Nephron progenitor cell (in vitro differentiated cells): ENCODE results near the gene DHX57.
A peak's percentile ranks its signal among the peaks of the same experiment; 100 is the strongest.

Source experiments
- DNase-seq: peaks from one replicate; pipeline ENCODE4 v3.0.0; 2021
- H3K27ac Mint-ChIP-seq: 2 replicates; pipeline ENCODE4 v1.8.0; 2021; ENCODE audit warnings: mild to moderate bottlenecking, moderate library complexity, mixed read lengths
- H3K27me3 Mint-ChIP-seq: 2 replicates; pipeline ENCODE4 v1.8.0; 2021; ENCODE audit warnings: mild to moderate bottlenecking, low read depth, mixed read lengths; ENCODE audit not compliant: poor library complexity
- H3K36me3 Mint-ChIP-seq: 2 replicates; pipeline ENCODE4 v1.8.0; 2021; ENCODE audit warnings: low read depth, mixed read lengths
- H3K4me1 Mint-ChIP-seq: 2 replicates; pipeline ENCODE4 v1.8.0; 2021; ENCODE audit warnings: mixed read lengths
- H3K4me3 Mint-ChIP-seq: 2 replicates; pipeline ENCODE4 v1.8.0; 2021; ENCODE audit warnings: mild to moderate bottlenecking, moderate library complexity, mixed read lengths
- H3K9me3 Mint-ChIP-seq: 2 replicates; pipeline ENCODE4 v1.8.0; 2021; ENCODE audit warnings: mild to moderate bottlenecking, moderate library complexity, mixed read lengths
- CTCF ChIP-seq: fragments of 200-600 bp; sonication (generic); IDR thresholded peaks from 2 replicates; pipeline ENCODE4 v1.5.0; 2021; ENCODE audit warnings: antibody characterized with exemption

Gene DHX57

GRCh38 chr2:38778687-38779082 is 97.0 kb downstream of the DHX57 start:
- DNase-seq = no peak
- Mint-ChIP-seq H3K36me3 (peaks cover 22% of the 10 kb centered on the region), H3K9me3 (no peaks in the 10 kb centered on the region), H3K27me3 (peaks cover 21% of the 10 kb centered on the region), H3K4me3 (peak overlapping the region; percentile 98), H3K27ac (peak overlapping the region; percentile 95), H3K4me1 (peaks cover 15% of the 10 kb centered on the region)
- TF ChIP-seq CTCF = no peak

- no peaks in the 10 kb centered on the region for H3K9me3 Mint-ChIP-seq
- H3K4me1 Mint-ChIP-seq = peaks cover 15% of the 10 kb centered on the region
- peaks cover 13% of the 10 kb centered on the region for H3K36me3 Mint-ChIP-seq
- peak overlapping the region; percentile 58 for H3K4me3 Mint-ChIP-seq
- H3K27ac Mint-ChIP-seq = no peak overlapping the region
- DNase-seq = no peak
- H3K27me3 Mint-ChIP-seq = peaks cover 28% of the 10 kb centered on the region
- TF ChIP-seq CTCF = no peak
These were observed 99.2 kb downstream of the DHX57 start for GRCh38 chr2:38776531-38776930.

GRCh38 chr2:38775921-38776225 is 99.9 kb downstream of the DHX57 start:
- no peak for DNase-seq
- Mint-ChIP-seq H3K4me1 (peaks cover 17% of the 10 kb centered on the region), H3K4me3 (no peak overlapping the region), H3K27ac (no peak overlapping the region), H3K36me3 (peaks cover 6% of the 10 kb centered on the region), H3K9me3 (peaks cover under 1% of the 10 kb centered on the region), H3K27me3 (peaks cover 28% of the 10 kb centered on the region)
- no peak for TF ChIP-seq CTCF

- peaks cover 3% of the 10 kb centered on the region for H3K9me3 Mint-ChIP-seq
- no peak overlapping the region for H3K4me3 Mint-ChIP-seq
- no peak overlapping the region for H3K27ac Mint-ChIP-seq
- peaks cover under 1% of the 10 kb centered on the region for H3K36me3 Mint-ChIP-seq
- no peak for TF ChIP-seq CTCF
- no peak for DNase-seq
- peaks cover 23% of the 10 kb centered on the region for H3K4me1 Mint-ChIP-seq
- peaks cover 28% of the 10 kb centered on the region for H3K27me3 Mint-ChIP-seq
These were observed 100.4 kb downstream of the DHX57 start for GRCh38 chr2:38775097-38775920.

- no peak overlapping the region for H3K4me3 Mint-ChIP-seq
- H3K36me3 Mint-ChIP-seq = no peaks in the 10 kb centered on the region
- no peak overlapping the region for H3K27ac Mint-ChIP-seq
- H3K9me3 Mint-ChIP-seq = peaks cover 3% of the 10 kb centered on the region
- no peak for TF ChIP-seq CTCF
- peaks cover 15% of the 10 kb centered on the region for H3K4me1 Mint-ChIP-seq
- DNase-seq = no peak
- peaks cover 23% of the 10 kb centered on the region for H3K27me3 Mint-ChIP-seq
These were observed 104.1 kb downstream of the DHX57 start for GRCh38 chr2:38771632-38772031.

GRCh38 chr2:38765551-38765950 is 110.2 kb downstream of the DHX57 start:
- H3K27ac Mint-ChIP-seq = no peak overlapping the region

More at GRCh38 chr2:38765551-38765950, 110.2 kb downstream of the DHX57 start:
- peaks cover 10% of the 10 kb centered on the region for H3K4me1 Mint-ChIP-seq
- H3K27me3 Mint-ChIP-seq = peaks cover 6% of the 10 kb centered on the region
- no peak for TF ChIP-seq CTCF
- H3K9me3 Mint-ChIP-seq = no peaks in the 10 kb centered on the region
- H3K4me3 Mint-ChIP-seq = no peak overlapping the region
- DNase-seq = no peak
- H3K36me3 Mint-ChIP-seq = no peaks in the 10 kb centered on the region
